Measurements from ENCODE around the gene RBM47.
"Not testable (repeated sequence)": the region's sequence is repeated elsewhere in the genome, so short reads cannot be mapped to it uniquely, and the experiment has no call there.

Gene RBM47

DNA sequence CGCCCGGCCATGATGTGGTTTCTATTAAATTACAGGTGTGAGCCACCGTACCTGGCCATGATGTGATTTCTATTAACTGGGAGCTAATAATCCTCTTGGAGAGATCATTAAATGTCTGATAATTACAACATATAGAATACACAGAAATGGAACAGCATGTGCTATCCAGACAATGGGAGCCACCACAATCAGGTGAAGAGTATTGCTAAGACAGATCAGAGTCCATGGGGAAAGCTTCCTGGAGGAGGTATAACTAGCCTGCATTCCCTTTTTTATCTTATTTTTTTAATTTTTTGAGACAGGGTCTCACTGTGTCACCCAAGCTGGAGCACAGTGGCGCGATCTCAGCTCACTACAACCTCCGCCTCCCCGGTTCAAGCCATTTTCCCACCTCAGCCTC is 147.7 kb downstream of the RBM47 start:
- no peak for DNase-seq

DNA sequence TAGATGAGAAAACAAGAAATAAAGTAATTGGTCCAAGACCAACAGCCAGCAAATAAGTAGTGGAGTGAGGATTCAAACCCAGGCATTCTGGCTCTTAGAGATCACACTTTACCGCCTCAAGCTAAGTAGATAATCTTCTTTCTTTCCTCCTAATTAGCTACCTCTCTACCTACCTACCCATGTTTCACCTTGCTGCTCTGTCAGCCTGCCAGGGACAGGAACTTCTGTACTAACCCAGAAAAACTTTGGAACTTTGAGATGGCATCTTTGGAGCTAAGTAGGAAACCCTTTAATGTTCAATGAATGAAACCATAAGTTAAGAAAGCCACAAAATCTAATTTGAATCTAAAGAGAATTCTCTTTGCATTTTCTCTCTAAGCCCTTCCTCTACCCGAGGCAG is 149.4 kb downstream of the RBM47 start:
- DNase-seq = no peak

DNA sequence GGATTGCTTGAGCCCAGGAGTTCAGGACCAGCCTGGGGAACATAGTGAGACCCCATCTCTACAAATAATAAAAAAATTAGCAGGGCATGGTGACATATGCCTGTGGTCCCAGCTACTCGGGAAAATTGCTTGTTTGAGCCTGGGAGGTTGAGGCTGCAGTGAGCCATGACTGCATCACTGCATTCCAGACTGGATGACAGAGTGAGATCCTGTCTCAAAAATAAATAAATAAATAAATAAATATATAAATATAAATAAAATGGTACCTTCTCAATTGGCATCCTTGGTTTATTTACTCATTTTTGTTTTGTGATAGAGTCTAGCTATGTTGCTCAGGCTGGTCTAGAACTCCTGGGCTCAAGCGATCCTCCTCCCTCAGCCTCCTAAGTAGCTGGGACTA is 150.3 kb downstream of the RBM47 start:
- DNase-seq = no peak

DNA sequence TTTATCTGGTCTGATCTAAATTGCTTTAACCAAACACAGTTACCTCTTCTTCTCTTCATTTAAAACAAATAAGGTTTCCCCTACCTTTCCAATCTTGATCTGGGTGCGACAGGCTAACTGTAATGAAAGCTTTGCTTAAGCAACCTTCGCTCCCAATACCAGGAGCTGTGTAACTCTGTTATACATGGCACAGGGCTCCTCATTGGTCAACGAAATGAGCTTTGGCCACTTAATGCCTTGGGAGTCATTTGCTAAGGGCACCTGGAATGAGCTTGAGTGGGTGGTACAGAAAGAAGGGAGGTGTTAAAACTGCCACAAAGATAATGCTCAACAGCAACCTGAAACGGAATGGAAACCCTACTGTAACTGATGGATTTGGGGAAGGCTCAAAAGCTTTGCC is 154.1 kb downstream of the RBM47 start:
- no peak for DNase-seq

DNA sequence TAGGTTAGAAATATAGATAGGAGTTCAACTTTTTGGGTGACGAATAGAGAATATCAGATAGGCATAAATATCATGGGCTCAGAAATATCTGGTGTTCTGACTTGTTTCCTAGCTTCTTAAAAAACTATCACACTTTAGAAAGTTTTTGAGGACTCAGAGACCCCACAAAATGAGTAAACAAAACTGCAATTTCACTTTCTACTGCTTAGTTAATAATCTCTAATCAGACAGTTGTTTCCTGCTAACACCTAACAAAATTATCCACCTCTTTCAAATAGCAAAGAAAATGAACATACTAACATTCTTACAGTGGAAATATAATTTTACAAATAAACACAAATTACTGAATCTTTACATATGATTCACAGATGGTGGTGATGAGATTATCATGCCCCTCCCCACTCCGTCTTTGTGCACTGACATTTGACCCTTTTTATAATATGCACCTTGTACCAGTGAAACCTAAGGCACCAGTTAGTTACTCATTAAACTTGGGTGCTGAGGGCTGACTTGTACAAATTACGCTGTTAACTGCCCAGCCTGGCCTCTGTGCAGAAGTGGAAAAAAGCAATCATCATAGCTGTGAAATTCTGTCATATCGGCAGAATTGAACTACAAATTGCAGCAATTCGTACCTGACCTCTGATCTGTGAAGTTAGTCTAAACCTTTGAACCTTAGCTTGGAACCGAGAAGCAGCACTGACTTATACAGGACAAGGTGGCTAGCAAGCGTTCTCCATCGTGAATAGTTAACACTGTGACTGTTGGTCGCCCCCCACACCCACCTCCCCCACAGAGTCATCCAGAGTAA is 155.9 kb downstream of the RBM47 start:
- no peak for DNase-seq

DNA sequence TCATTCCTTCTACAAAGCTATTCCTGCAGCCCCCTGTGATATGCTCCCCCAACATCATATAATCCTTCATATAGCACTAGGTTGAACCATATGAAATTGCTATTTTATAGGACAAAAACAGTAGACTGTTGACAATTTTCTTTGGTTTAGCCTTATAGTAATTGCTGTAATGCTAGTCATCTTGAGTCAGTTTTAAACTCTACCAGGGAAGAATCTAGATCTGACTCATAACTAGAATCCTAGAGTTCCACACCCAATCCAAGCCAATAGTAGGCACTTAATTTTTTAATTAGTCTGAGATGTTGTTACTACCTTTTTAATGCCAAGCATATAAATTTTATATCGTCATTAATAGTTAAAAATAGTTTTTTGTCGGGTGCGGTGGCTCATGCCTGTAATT is 157.7 kb downstream of the RBM47 start:
- DNase-seq = no peak

DNA sequence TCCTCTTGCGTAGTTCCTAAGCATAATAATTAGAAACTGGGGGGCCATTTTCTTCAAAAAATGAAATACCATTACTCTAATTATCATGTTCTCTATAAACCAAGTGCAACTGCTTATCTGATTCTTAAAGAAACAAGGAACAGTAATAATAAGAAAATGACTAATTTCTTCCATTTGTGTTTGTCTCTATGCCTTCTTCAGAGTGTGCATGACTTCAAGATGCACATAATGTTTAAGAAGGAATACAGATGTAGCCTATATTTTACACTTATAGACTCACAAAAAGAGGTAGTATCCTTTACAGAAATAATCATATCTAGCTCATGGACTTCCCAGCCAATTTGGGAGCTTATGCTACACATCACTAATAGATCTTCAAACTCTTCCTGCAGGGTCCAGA is 162.9 kb downstream of the RBM47 start:
- DNase-seq = no peak

DNA sequence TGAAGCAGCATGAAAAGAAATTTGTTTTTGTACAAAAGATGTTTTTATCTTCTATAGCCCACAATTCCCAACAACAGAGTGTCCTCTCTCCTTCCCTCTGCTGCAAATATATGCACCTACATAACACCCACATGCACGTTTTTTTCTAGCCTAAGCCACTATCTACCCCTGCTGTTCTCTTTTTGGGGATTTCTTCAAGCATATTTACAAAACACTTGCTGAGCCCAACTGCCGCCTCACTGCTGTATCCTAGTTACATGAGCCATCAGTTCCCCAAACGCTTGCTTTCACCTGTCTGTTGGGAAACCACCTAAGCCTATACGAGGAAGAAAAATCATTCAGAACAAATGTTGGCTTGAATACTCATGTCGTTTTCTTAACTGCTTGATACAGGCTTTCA is 167.3 kb downstream of the RBM47 start:
- no peak for DNase-seq

DNA sequence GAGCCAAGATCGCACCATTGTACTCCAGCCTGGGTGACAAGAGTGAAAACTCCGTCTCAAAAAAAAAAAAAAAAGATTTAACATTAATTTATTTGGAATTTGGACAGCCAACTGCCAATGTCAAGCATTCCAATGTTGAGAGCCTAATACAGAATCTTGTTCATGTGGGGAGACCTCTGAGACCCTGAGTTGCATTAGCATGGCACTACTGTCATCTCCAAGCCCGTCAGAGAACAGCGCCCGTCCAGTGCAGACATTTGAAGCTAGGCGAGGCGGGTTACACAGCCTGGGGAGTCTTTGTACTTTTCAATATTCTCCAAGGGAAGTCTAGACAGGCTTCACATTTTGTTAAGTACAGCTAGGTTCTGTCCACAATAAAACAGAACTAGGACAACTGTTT is 167.8 kb downstream of the RBM47 start:
- no peak for DNase-seq

DNA sequence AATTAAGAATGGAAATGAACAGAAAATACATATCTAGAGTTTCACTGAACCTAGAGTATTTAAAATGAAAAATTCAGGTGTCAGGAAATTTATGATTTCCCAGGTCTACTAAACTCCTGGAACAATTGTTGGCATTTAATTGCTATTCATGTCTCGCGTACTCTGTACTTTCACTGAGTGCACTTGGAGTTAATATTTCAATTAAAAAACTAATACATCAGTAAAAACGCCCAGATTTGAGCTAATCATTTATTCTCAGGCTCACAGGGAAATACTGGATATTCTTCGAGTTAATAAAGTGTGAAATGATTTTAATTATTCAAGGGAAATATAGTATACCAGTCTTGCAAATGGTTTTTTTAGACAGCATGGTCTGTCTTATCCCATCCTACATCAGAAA is 168.6 kb downstream of the RBM47 start:
- no peak for DNase-seq

DNA sequence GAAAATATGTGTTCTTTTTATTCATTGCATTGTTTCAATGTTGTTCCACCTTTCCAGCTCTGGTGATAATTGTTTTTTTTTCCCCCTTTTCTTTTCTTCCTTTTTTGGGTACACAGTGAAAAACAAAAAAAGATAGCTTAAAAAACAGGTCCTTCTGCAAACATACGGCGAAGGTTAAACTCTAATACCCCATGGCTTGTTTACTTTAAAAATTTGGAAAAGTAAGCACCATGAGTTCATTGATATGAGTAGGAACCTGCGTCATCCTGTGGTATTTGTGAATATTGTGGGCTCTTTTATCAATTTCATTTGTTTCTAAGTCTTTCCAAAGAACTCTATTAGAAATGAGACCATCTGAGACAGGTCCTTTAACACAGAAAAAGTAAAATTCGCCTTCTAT is 171.0 kb downstream of the RBM47 start:
- DNase-seq = no peak

DNA sequence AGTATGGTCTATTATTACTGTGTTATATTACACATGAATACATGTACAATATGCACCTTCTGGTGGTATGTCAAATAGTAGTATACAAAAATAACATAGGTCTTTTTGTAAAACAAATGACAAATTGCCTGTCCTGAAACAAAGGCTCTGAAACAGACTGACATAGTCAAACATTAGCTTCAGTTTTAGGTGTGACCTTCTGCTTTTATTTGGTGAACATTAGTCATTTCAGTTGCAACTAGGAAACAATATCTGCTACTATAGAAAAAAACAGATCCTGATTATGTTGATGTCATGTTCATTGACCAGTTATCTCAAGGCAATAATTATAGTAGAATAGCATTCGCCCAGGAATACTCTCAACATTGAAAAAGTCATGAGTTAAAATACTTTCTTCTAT is 171.6 kb downstream of the RBM47 start:
- no peak for DNase-seq

DNA sequence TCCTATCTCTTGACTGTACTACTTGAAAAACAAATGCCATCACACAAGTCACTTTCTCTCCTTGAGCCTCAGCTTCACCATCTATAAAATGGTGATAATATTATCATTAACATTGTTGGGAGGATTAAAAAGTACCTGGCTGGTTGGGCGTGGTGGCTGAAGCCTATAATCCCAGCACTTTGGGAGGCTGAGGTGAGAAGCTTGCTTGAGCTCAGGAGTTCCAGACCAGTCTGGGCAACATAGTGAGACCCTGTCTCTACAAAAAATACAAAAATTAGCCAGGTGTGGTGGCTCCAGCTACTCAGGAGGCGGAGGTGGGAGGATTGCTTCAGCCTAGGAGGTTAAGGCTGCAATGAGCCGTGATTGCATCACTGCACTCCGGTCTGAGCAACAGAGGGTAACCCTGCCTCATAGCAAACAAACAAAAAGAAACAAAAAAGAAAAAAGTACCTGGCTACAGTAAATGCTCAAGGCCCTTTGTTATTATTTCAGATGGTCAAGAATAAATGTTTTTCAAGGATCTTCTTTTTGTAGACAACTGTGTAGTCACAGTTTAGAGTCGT is 174.2 kb downstream of the RBM47 start:
- DNase-seq = no peak

DNA sequence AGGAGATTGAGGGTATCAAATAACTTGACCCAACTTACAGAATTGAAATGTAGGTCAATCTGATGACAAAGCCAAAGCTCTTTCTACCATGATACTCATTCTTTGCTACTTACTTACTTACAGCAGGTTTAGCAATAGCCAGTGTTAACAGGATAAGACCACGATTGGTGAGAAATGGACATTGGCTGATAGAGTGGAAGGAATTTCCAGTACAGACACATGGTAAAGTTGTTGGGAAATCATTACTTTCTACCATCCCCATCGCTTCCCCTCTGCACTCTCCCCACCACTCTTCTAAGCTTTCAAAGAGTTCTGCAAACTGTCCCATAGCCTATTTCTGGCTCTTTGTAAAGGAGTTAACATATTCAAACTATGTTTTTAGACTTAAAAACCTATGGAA is 174.8 kb downstream of the RBM47 start:
- DNase-seq = no peak

DNA sequence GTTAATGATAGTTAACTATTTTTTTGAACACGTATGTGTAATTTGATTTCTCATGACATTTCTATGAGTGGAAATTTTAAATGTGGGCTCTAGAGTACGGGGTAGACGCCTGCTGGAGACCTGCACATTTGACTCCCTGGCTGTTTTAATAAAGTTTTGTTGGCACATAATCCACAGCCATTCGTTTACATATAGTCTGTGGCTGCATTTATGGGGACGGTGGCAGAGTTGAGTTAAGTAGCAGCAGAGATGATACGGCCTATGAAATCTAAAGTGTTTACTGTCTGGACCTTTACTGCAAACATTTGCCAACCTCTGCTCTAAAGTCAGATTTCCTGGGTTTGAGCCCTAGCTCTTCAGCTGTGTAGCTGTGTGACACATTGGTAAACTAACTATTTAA is 175.8 kb downstream of the RBM47 start:
- no peak for DNase-seq

DNA sequence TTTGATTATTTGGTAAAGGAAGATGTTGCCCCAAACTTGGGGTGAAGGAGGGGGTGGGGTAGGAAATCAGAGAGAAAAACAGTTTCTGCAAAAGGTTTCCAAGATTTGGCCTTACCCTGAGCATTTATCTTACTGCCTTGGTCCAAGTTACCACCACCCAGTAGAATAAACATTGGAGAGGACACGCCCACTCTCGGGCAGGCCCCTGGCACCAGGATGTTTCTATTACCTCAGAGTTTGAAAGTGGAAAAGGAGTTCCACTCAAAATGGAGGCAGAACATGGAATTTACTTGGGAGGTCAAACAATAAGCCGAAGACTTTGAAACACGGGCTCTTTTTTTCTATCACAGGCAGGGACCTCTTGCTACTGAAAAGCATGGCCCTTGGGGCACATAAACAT is 180.8 kb downstream of the RBM47 start:
- DNase-seq = no peak

DNA sequence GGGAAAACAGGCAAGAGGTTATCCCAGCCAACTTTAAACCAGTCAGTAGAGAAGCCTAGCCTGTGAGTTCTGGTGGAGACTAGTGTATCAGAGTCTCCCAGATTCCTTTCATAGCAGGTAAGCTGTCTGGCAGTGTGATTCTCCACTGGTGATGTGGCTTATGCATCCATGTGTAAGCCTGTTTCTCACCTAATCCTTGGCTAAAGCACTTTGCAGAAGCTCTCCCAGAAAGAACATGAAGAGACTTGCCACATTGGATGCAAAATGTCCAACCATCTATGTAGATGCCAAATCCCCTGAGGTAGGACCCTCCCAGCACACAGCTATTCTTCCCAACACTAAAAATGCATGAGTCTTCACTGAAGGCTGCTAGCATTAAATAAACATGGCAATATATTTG is 182.8 kb downstream of the RBM47 start:
- DNase-seq = no peak

DNA sequence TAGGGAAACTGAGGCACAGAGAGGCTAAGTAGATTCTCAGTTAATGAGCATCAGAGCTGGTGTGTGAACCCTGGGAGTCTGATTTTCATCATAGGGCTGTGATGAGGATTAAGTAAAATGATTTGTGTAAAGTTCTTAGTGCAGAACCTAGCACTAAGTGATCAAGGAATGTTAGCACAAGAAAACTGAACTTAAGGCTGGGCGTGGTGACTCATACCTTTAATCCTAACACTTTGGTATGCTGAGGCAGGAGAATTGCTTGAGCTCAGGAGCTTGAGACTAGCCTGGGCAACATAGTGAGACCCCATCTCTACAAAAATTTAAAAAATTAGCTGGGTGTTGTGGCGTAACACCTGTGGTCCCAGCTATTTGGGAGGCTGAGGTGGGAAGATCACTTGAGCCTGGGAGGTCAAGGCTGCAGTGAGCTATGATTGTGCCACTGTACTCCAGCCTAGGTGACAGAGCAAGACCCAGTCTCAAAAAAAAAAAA is 183.4 kb downstream of the RBM47 start:
- not testable (repeated sequence) for DNase-seq

DNA sequence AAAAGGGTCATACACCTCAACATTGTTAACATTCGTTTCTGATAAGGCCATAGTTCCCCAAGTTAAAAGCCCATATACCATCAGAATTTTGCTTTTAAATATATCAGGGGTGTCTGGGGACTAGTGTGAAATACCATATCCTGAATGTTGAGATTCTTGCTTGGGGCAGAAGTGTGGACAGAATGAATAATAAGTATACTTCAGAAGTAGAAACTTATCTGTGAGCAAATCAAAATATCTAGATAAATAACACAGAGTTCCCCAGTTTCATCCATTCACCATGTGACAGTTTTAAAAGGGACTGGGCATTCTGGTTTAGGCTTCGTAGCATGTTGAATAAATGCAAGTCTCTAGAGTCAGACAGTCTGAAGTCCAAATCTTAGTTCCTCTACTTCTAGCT is 184.0 kb downstream of the RBM47 start:
- no peak for DNase-seq

DNA sequence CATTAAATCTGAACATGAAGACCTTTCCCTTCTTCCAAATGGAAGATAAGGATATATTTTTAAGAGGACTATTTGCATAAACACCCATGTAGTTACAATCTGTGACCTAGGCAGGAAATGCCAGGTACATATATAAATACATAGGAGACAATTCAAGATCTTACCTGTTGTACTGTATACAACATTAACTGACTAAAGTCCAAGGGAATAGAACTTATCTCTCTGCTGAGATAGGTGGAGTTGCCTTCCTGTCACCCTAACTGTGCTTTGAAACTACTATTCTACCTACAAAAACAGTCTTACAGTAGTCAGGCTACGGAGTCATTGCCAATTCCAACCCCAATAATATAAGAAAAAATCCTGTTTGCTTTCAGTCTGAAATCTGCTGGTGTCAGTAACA is 188.2 kb downstream of the RBM47 start:
- no peak for DNase-seq

DNA sequence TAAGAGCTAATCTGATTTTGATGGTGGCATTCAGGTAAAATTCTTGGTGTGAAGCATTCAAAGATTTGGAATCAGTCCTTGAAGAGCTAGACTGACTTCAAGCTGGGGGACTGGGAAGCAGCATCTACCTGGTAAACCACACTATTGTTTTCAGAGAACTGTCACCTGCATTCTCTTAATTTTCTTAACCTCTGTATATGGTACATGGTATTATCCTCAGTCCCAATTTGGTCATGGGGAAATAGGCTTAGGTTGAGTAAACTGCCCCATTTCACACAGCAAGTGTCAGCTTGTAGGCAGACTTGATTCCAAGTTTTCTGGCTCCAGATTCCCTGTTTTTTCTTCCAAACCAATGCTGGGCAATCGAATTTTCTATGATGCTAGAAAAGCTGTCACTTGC is 190.1 kb downstream of the RBM47 start:
- no peak for DNase-seq

DNA sequence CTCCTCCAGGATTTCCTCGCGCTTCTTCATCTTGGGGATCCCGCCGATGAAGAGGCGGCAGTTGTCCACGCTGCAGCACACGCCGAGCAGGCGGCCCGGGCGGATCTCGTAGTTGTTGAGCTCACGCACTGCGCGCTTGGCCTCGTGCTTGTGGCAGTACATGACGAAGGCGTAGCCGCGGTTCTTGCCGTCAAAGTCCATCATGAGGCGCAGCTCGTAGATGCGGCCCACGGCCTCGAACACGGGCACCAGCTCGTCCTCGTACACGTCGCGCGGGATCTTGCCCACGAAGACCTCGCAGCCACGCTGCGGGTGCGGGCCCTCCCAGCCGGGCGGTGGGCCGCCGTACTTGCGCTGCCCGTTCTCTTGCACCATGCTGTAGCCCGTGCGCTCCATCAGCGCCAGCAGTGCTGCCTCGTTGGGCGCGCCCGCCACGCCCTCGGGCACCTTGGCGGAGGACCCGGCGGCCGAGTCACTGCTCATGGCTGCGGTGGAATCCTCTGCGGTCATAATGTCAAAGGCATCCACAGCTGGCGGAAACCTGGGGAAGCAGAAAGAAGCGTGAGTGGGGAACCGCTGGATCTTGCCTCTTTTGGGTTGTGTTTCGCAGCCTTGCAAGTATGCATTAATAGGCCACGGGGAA is 191.2 kb downstream of the RBM47 start:
- DNase-seq = no peak

DNA sequence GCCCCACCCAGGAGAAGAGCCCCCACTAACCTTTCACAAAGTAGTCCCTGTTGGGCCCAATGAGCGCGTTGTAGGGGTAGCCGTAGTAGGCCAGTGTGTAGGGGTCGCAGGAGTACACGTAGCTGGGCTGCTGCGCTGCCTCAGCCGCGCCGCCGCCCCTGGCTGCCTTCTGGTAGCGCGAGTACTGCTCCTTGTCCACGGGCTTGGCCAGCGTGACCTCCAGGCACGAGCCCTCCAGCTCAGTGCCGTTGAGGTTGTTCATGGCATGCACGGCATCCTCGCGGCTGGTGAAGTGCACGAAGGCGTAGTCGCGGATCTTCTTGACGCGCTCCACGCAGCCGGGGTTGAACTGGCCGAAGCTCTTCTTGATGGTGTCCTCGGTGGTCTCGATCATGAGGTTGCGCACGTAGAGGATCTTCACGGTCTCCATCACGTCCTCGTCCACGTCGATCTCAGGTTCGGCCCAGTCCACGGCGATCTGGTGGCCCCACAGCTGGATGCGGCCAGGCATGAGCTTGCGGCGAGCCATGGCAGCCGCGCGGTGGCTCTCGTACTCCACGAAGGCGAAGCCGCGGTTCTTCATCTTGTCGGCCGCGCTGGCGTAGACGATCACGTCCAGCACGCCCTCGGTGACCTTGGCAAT is 191.8 kb downstream of the RBM47 start:
- no peak for DNase-seq

DNA sequence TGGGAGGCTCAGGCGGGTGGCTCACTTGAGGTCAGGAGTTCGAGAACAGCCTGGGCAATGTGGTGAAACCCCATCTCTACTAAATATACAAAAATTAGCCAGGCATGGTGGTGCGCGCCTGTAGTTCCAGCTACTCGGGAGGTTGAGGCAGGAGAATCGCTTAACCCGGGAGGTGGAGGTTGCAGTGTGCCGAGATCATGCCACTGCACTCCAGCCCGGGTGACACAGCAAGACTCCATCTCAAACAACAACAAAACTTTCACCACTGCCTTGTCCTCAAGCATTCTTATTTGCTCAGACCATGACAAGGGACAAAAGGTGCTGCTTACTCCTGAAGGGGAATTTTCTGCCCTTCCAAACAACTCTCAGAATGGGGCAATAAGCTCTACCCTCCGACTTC is 194.4 kb downstream of the RBM47 start:
- not testable (repeated sequence) for DNase-seq
